AG04450 (cell line): ENCODE results near the gene ADAD2. TPM values are rescaled to one million over a fixed set of nuclear protein-coding genes. Genes with fewer than 3 reads are reported as not detected.

Experiments used
- CTCF ChIA-PET: fragments of 300-600, 350-600 bp; formaldehyde crosslinking; extraction: SDS; loops from one replicate; lab custom pipeline; 2022; ENCODE audit warnings: antibody characterized with exemption, inconsistent platforms; lab: Charles Lee
- POLR2A ChIA-PET: fragments of 350-600 bp; formaldehyde crosslinking; extraction: SDS; loops from one replicate; lab custom pipeline; 2021; ENCODE audit warnings: antibody characterized with exemption, inconsistent platforms; lab: Yijun Ruan, JAX
- DNase-seq: peaks from one replicate; pipeline ENCODE4 v3.0.0-alpha.2; 2011; ENCODE audit warnings: low read depth, low spot score
- H3K27ac ChIP-seq: one replicate; pipeline ENCODE4 v1.5.1; 2012; ENCODE audit warnings: low read depth, low read length, control low read depth
- H3K27me3 ChIP-seq: one replicate; pipeline ENCODE4 v1.6.0; 2012; ENCODE audit warnings: low read length; ENCODE audit not compliant: control insufficient read depth, insufficient read depth
- H3K4me3 ChIP-seq: 2 replicates; pipeline ENCODE4 v1.5.1; 2011; ENCODE audit warnings: mild to moderate bottlenecking, low read depth, low read length, control low read depth
- H3K9me3 ChIP-seq: 2 replicates; pipeline ENCODE4 v1.5.1; 2012; ENCODE audit warnings: low read length; ENCODE audit not compliant: control insufficient read depth, insufficient read depth
- CTCF ChIP-seq: IDR thresholded peaks from 2 replicates; pipeline ENCODE4 v1.5.1; 2011; ENCODE audit warnings: low read depth, low read length, control low read depth, inconsistent platforms
- polyA plus RNA-seq: library from polyadenylated mRNA; depleted of rRNA; stranded (reverse); fragments of >200 nt; gene quantifications from 2 replicates; pipeline ENCODE4 v1.2.3, GENCODE V29; 2011; rRNA removed

ADAD2 gene
- polyA plus RNA-seq, 1 experiment = not detected

GRCh38 chr16:84244728-84245127, 53.8 kb downstream of the ADAD2 start:
- CTCF ChIA-PET = no interaction called here
- POLR2A ChIA-PET = no interaction called here
- peaks cover 23% of the 10 kb centered on the region for H3K27me3 ChIP-seq
- peaks cover 7% of the 10 kb centered on the region; the same call in 1 of the 2 replicates for H3K9me3 ChIP-seq
- TF ChIP-seq CTCF = no peak
- H3K4me3 ChIP-seq = no peak overlapping the region
- H3K27ac ChIP-seq = no peak overlapping the region
- no peak for DNase-seq

- ChIA-PET POLR2A (interaction anchor here (0.6 kb wide), 1 partner anchor 15 kb away, joined by 5 read pairs; no protein-coding TSS in a partner anchor), CTCF (no interaction called here)
- Histone ChIP-seq H3K27ac (no peak overlapping the region), H3K4me3 (no peak overlapping the region), H3K9me3 (peaks cover 7% of the 10 kb centered on the region; the same call in 1 of the 2 replicates), H3K27me3 (peaks cover 22% of the 10 kb centered on the region)
- TF ChIP-seq CTCF = no peak
- no peak for DNase-seq
Observed at GRCh38 chr16:84245956-84246678, 55.2 kb downstream of the ADAD2 start.

- POLR2A ChIA-PET = interaction anchor here (0.6 kb wide), 1 partner anchor 15 kb away, joined by 5 read pairs; no protein-coding TSS in a partner anchor
- CTCF ChIA-PET = no interaction called here
Observed at GRCh38 chr16:84246679-84247077, 55.7 kb downstream of the ADAD2 start.

More at GRCh38 chr16:84246679-84247077, 55.7 kb downstream of the ADAD2 start:
- no peak for TF ChIP-seq CTCF
- peaks cover 7% of the 10 kb centered on the region; the same call in 1 of the 2 replicates for H3K9me3 ChIP-seq
- no peak overlapping the region for H3K4me3 ChIP-seq
- DNase-seq = no peak
- peaks cover 26% of the 10 kb centered on the region for H3K27me3 ChIP-seq
- no peak overlapping the region for H3K27ac ChIP-seq

Other genes starting within 250 kb of the ADAD2 start
- gene OSGIN1, start 237.9 kb upstream of the ADAD2 start, polyA plus RNA-seq = 6.2 and 8.5 TPM in 2 replicates
- 0.20 and 0.24 TPM in 2 replicates for gene NECAB2, start 222.9 kb upstream of the ADAD2 start, polyA plus RNA-seq
- gene SLC38A8, start 148.4 kb upstream of the ADAD2 start, polyA plus RNA-seq = not detected in 2 replicates
- gene MBTPS1, start 74.2 kb upstream of the ADAD2 start, polyA plus RNA-seq = 92.1 and 116 TPM in 2 replicates
- gene HSDL1, start 46.0 kb upstream of the ADAD2 start, polyA plus RNA-seq = 23.7 and 29.5 TPM in 2 replicates
- gene DNAAF1, start 45.8 kb upstream of the ADAD2 start, polyA plus RNA-seq = not detected in 2 replicates
- 14.2 and 15.2 TPM in 2 replicates for gene TAF1C, start 4.1 kb upstream of the ADAD2 start, polyA plus RNA-seq
- gene KCNG4, start 48.9 kb downstream of the ADAD2 start, polyA plus RNA-seq = not detected in 2 replicates
- 19.9 and 21.0 TPM in 2 replicates for gene WFDC1, start 103.7 kb downstream of the ADAD2 start, polyA plus RNA-seq
- gene ATP2C2, start 177.4 kb downstream of the ADAD2 start, polyA plus RNA-seq = not detected in 2 replicates